Stimulated activated CD4-positive, alpha-beta T cell treated with anti-CD3 and anti-CD28 coated beads, Interleukin-15, amount 100 ng/mL, for 48 hours (primary cell): ENCODE results near the gene MAPK12.

ENCODE experiments used
- DNase-seq, 2 donors: peaks; one replicate each; pipeline ENCODE4 v3.0.0-alpha.2; 2020; ENCODE audit warnings: low read depth in 2 of 2

Gene MAPK12

GRCh38 chr22:50299785-50300619 lies 38.5 kb upstream of the MAPK12 start:
- no peak for DNase-seq

GRCh38 chr22:50298937-50299784 lies 37.7 kb upstream of the MAPK12 start:
- DNase-seq: no peak

- DNase-seq: no peak
Observed at GRCh38 chr22:50298266-50298637, 36.8 kb upstream of the MAPK12 start.

- no peak for DNase-seq
Observed at GRCh38 chr22:50297510-50298265, 36.2 kb upstream of the MAPK12 start.

GRCh38 chr22:50296658-50297490 lies 35.4 kb upstream of the MAPK12 start:
- DNase-seq: no peak

GRCh38 chr22:50294319-50294656 lies 32.8 kb upstream of the MAPK12 start:
- no peak for DNase-seq

GRCh38 chr22:50293441-50294318 lies 32.2 kb upstream of the MAPK12 start:
- DNase-seq: no peak

GRCh38 chr22:50292643-50293440 lies 31.4 kb upstream of the MAPK12 start:
- DNase-seq: no peak

- DNase-seq: no peak
Observed at GRCh38 chr22:50289942-50290630, 28.6 kb upstream of the MAPK12 start.

GRCh38 chr22:50289151-50289941 lies 27.9 kb upstream of the MAPK12 start:
- no peak for DNase-seq

- no peak for DNase-seq
Observed at GRCh38 chr22:50287731-50288130, 26.2 kb upstream of the MAPK12 start.

GRCh38 chr22:50286701-50287318 lies 25.3 kb upstream of the MAPK12 start:
- DNase-seq: no peak

- DNase-seq: no peak
Observed at GRCh38 chr22:50286275-50286674, 24.8 kb upstream of the MAPK12 start.

GRCh38 chr22:50285568-50286229 lies 24.2 kb upstream of the MAPK12 start:
- no peak for DNase-seq

GRCh38 chr22:50284479-50284878 lies 23.0 kb upstream of the MAPK12 start:
- DNase-seq: no peak

- DNase-seq: no peak
Observed at GRCh38 chr22:50283821-50284220, 22.3 kb upstream of the MAPK12 start.
